Stimulated activated CD8-positive, alpha-beta memory T cell treated with anti-CD3 and anti-CD28 coated beads, Interleukin-12 subunit alpha, Interleukin-12 subunit beta, amount 100 ng/mL, for 4 hours (primary cell): ENCODE measurements around the gene HELLS.
"Not testable (repeated sequence)": the region's sequence is repeated elsewhere in the genome, so short reads cannot be mapped to it uniquely, and the experiment has no call there.

Experiments
- DNase-seq: peaks from one replicate; pipeline ENCODE4 v3.0.0-alpha.2; 2020; ENCODE audit warnings: low read depth

The HELLS gene

GRCh38 chr10:94607111-94607510 lies 61.5 kb downstream of the HELLS start:
- no peak for DNase-seq

GRCh38 chr10:94608559-94608958 lies 63.0 kb downstream of the HELLS start:
- DNase-seq = no peak

GRCh38 chr10:94614558-94614957 lies 69.0 kb downstream of the HELLS start:
- DNase-seq = no peak

- no peak for DNase-seq
Observed at GRCh38 chr10:94617389-94617944, 71.9 kb downstream of the HELLS start.

- DNase-seq = no peak
Observed at GRCh38 chr10:94622666-94623205, 77.1 kb downstream of the HELLS start.

- DNase-seq = no peak
Observed at GRCh38 chr10:94623572-94623971, 78.0 kb downstream of the HELLS start.

GRCh38 chr10:94626476-94626875 lies 80.9 kb downstream of the HELLS start:
- DNase-seq = no peak

GRCh38 chr10:94627511-94627910 lies 81.9 kb downstream of the HELLS start:
- DNase-seq = no peak

- DNase-seq = no peak
Observed at GRCh38 chr10:94630017-94630688, 84.6 kb downstream of the HELLS start.

- no peak for DNase-seq
Observed at GRCh38 chr10:94631077-94631875, 85.7 kb downstream of the HELLS start.

- no peak for DNase-seq
Observed at GRCh38 chr10:94632954-94633353, 87.4 kb downstream of the HELLS start.

GRCh38 chr10:94638097-94638496 lies 92.5 kb downstream of the HELLS start:
- DNase-seq = not testable (repeated sequence)

GRCh38 chr10:94639902-94640301 lies 94.3 kb downstream of the HELLS start:
- no peak for DNase-seq

- DNase-seq = no peak
Observed at GRCh38 chr10:94640562-94640961, 95.0 kb downstream of the HELLS start.

GRCh38 chr10:94641480-94641879 lies 95.9 kb downstream of the HELLS start:
- DNase-seq = no peak

- no peak for DNase-seq
Observed at GRCh38 chr10:94644352-94644751, 98.8 kb downstream of the HELLS start.

GRCh38 chr10:94645285-94645684 lies 99.7 kb downstream of the HELLS start:
- no peak for DNase-seq
